Anterior cingulate cortex (tissue), 58 donors: ENCODE results near the gene WDR11.

ENCODE experiments used
- DNase-seq, 58 donors: peaks; one replicate each; lab custom pipeline; 2025; lab: John Stamatoyannopoulos, UW

WDR11 gene

GRCh38 chr10:120850911-120851865, at the start of gene WDR11:
Gene WDR11 (plus strand): TSS chr10:120851362. CDS start chr10:120851421, 59 bp downstream.
- peak; percentile 30 to 96 (median 85) for DNase-seq

- no peak for DNase-seq
Observed at GRCh38 chr10:120802935-120803334, 48.2 kb upstream of the WDR11 start.

GRCh38 chr10:120803972-120804371, 47.2 kb upstream of the WDR11 start:
- DNase-seq: no peak

GRCh38 chr10:120805014-120805812, 45.9 kb upstream of the WDR11 start:
- DNase-seq: no peak

- no peak for DNase-seq
Observed at GRCh38 chr10:120806081-120806480, 45.1 kb upstream of the WDR11 start.

- peak in 1 of 58 donors; percentile 15 for DNase-seq
Observed at GRCh38 chr10:120810298-120810697, 40.9 kb upstream of the WDR11 start.

GRCh38 chr10:120813085-120813484, 38.1 kb upstream of the WDR11 start:
- DNase-seq: no peak

GRCh38 chr10:120818301-120818700, 32.9 kb upstream of the WDR11 start:
- DNase-seq: no peak

GRCh38 chr10:120819366-120819765, 31.8 kb upstream of the WDR11 start:
- no peak for DNase-seq

- DNase-seq: no peak
Observed at GRCh38 chr10:120823266-120823665, 27.9 kb upstream of the WDR11 start.

- peak in 16 of 58 donors; percentile 2 to 42 (median 18) for DNase-seq
Observed at GRCh38 chr10:120824881-120825309, 26.3 kb upstream of the WDR11 start.

- DNase-seq: no peak
Observed at GRCh38 chr10:120825878-120826769, 25.0 kb upstream of the WDR11 start.

GRCh38 chr10:120827251-120827875, 23.8 kb upstream of the WDR11 start:
- no peak for DNase-seq

GRCh38 chr10:120828763-120829319, 22.3 kb upstream of the WDR11 start:
- peak in 13 of 58 donors; percentile 4 to 33 (median 13) for DNase-seq

GRCh38 chr10:120832106-120832505, 19.1 kb upstream of the WDR11 start:
- no peak for DNase-seq

GRCh38 chr10:120833222-120833928, 17.8 kb upstream of the WDR11 start:
- no peak for DNase-seq

GRCh38 chr10:120835603-120836002, 15.6 kb upstream of the WDR11 start:
- DNase-seq: no peak

- no peak for DNase-seq
Observed at GRCh38 chr10:120838941-120839340, 12.2 kb upstream of the WDR11 start.
